Femur (tissue), 1 donor: Measurements from ENCODE around the gene IFT22.
A peak's percentile ranks its signal among the peaks of the same experiment; 100 is the strongest.
"Not testable (repeated sequence)": the region's sequence is repeated elsewhere in the genome, so short reads cannot be mapped to it uniquely, and the experiment has no call there.

Experiments used
- DNase-seq: peaks from one replicate; pipeline ENCODE4 v3.0.0-alpha.2; 2017

IFT22 gene

DNA sequence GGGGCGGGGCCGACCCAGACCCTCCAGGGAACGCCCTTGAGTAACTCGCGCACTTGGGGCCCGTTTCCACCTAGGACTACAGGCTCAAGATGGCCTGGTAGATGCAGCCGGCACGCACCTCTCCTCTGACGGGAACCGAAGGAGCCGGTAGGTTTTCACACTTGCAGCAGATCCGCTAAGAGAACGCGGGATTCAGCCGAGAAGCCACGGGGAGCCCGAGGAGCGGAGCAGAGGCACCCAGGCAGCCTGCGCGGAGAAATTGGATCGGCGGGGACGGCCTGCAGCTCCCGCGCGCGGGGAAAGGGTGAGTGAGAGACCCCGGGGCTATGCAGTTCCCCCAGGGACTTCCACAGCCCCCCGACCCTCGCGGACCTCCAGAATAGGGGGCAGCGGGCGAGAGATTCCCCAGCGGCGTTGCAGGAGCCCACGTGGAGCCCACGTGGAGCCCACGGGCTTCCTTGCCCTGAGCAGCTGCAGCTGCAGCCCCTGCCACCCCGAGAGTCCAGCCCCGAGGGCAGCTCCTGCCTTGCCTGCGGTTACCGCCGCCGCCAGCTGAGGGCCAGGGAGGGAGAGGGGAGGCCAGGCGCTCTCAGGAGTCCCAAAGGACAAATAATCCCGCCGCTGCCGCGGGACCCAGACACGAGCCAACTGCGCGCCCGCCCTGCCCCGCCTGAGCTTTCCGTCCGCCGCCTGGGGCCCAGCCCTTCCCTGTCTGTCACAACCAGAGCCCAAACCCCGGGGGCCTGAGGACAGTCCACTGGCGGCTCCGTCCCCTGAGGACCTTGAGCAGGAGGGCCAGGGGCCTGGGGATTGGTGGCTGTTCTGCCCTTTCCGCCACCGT lies 13.1 kb downstream of the IFT22 start:
- DNase-seq, result peak; percentile 31

DNA sequence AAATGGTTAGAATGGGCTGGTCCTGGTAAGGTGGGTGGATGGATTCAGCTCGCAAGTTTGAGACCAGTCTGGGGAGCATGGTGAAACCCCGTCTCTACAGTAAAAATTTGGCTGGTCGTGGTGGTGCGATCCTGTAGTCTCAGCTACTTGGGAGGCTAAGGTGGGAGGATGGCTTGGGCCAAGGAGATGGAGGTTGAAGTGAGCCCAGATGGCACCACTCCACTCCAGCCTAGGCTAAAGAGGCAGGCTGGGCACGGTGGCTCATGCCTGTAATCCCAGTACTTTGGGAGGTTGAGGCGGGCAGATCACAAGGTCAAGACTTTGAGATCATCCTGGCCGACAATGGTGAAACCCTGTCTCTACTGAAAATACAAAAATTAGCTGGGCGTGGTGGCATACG lies 15.3 kb downstream of the IFT22 start:
- no peak for DNase-seq

DNA sequence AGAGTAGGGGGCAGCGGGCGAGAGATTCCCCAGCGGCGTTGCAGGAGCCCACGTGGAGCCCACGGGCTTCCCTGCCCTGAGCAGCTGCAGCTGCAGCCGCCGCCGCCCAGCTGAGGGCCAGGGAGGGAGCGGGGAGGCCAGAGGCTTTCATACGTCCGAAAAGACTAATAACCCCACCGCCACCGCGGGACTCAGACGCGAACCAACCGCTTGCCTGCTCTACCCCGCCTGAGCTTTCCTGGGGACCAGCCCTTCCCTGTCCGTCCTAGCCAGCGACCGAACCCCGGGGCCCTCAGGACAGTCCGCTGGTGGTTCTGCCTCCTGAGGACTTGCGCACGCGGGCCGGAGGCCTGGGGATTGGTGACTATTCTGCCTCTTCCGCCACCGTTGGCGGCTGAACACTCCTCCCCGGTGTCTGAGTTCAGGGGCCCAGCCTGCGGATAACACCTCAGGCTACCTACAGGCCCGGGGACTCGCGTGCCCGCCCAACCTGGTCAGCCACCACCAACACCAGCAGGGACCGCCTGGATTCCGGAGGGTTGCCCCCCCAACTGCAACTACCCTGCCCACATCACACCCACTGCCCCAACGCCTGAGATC lies 18.4 kb downstream of the IFT22 start:
- no peak for DNase-seq

DNA sequence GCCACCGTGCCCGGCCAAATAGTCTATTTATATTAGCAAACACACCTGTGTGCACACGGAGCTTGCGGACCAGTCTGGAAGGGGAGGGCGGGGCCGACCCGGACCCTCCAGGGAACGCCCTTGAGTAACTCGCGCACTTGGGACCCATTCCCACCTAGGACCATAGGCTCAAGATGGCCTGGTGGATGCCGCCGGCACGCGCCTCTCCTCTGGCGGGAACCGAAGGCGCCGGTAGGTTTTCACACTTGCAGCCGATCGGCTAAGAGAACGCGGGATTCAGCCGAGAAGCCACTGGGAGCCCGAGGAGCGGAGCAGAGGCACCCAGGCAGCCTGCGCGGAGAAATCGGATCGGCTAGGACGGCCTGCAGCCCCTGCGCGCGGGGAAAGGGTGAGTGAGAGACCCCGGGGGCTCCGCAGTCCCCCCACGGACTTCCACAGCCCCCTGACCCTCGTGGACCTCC lies 18.9 kb downstream of the IFT22 start:
- no peak for DNase-seq

DNA sequence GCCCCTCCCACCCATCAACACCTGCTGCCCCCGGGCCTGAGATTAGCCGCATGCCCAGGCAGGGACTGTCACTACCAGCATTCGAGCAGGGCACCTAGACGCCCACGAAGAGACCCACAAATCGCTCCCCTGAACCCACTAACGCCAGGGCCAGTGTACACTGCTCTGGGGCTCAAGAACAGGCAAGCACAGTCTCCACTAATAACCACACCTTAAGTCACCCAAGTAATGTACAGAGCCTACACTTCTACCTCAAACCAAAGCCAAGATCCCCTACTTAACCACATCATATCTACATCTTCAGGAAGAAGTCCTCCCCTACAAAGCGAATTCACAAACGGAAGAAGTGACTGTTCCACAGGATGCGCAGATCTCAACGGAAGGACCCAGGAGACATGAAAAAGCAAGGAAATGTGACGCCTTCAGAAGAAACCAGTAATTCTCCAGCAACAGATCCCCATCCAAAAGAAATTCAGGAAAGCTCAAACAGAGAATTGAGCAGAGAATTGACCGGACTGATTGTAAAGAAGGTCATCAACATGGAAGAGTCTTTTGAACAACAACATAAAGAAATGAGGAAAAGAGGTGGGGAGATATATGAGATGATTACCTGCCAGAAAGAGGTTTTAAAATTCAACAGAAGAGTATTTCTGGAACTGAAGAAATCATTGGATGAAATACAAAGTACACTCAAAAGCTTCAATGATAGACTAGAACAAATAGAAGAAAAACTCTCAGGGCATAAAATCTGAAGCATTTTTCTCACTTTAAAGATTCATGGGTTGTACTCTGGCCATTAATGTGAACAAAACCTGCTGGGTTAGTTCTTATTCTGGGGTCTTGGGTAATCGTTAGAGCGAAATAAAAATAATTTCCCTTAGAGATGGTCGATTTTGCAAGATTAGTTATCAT lies 20.9 kb downstream of the IFT22 start:
- DNase-seq, result no peak

DNA sequence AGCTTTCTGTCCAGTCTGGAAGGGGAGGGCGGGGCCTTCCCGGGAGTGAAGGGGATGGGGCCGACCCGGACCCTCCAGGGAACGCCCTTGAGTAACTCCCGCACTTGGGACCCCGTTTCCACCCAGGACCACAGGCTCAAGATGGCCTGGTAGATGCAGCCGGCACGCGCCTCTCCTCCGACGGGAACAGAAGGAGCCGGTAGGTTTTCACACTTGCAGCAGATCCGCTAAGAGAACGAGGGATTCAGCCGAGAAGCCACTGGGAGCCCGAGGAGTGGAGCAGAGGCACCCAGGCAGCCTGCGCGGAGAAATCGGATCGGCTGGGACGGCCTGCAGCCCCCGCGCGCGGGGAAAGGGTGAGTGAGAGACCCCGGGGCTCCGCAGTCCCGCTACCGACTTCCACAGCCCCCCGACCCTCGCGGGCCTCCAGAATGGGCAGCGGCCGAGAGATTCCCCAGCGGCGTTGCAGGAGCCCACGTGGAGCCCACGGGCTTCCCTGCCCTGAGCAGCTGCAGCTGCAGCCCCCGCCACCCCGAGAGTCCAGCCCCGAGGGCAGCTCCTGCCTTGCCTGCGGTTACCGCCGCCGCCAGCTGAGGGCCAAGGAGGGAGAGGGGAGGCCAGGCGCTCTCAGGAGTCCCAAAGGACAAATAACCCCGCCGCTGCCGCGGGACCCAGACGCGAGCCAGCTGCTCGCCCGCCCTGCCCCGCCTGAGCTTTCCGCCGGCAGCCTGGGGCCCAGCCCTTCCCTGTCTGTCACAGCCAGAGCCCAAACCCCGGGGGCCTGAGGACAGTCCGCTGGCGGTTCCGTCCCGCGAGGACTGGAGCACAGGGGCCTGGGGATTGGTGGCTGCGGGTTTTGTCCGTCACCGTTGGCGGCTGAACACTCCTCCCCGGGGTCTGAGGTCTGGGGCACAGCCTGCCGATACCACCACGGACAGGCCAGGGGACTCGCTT lies 21.8 kb downstream of the IFT22 start:
- no peak for DNase-seq

DNA sequence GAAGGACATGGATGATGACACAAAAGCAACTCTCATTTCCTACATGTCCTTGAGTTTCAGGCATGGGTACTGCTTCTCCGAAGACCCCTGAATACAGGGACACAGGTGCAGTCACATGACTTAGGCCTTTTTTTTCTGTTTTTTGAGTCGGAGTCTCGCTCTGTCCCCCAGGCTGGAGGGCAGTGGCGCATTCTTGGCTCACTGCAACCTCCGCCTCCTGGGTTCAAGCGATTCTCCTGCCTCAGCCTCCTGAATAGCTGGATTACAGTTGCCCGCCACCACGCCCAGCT lies 26.8 kb downstream of the IFT22 start:
- no peak for DNase-seq

DNA sequence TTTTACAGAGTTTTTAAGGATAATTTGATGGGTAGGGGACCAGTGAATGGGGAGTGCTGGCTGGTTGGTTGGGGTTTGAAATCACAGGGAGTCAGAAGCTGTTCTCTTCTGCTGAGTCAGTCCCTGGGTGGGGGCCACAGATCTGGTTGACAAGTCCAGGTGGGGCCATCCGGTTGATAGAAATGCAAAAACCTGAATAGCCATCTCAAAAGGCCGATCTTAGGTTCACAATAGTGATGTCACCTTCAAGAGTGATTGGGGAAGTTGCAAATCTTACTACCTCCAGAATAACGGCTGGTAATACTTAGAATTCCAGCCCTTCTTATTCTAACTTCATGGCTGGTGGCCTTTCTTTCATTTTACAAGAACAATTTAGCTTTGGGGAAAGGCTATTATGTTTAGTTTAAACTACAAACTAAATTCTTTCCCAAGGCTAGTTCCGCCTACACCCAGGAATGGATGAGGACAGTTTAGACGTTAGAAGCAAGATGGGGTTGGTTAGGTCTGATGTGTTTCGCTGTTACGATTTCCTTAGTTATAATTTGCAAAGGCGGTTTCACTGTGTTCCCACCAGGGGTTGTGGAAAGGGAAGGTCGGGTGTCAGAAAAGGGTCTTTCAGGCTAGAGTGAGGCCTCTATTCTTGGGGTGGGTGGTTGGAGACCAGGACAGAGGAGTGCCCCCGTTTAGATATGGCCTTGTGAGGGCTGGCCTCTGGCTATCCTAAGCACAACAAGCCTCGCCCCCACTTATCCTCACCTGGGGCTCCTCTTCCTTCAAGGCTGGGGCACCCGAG lies 27.4 kb downstream of the IFT22 start:
- DNase-seq, result no peak

DNA sequence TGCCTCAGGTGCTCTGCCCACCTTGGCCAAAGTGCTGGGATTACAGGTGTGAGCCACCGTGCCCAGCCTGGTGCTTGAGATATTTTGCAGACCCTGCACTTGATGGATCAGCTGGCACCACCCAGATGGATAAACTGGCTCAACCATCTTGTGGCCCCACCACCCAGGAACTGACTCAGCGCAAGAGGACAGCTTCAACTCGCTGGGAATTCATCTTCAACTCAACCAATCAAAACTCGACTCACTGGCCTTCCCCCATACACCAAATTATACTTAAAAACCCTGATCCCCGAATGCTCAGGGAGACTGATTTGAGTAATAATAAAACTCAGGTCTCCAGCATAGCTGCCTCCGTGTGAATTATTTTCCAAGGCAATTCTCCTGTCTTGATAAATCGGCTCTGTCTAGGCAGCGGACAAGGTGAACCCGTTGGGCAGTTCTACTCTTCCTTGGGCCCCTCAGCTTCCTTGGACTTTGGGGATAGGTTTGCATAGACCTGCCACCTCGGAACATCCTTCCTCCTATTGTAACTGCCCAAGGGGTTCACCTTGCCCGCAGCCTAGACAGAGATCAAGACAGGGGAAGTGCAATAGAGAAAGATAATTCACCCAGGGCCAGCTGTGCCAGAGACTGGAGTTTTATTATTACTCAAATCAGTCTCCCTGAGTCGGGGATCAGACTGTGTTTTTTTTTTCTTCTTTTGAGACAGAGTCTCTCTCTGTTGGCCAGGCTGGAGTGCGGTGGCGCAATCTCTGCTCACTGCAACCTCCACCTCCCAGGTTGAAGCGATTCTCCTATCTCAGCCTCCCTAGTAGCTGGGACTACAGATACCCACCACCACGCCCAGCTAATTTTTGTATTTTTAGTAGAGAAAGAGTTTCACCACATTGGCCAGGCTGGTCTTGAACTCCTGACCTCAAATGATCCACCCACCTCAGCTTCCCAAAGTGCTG lies 28.3 kb downstream of the IFT22 start:
- not testable (repeated sequence) for DNase-seq

DNA sequence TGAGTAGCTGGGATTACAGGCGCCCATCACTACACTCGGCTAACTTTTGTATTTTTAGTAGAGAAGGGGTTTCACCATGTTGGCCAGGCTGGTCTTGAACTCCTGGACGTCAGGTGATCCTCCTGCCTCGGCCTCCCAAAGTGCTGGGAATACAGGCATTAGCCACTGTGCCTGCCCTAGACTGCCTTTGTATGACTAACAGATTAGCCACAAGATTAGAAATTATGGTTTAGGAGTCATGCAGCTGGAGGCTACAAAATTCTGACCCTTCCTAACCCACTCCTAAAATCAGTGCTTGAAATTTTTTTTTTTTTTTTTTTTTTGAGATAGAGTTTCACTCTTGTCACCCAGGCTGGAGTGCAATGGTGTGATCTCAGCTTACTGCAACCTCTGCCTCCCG lies 29.0 kb downstream of the IFT22 start:
- DNase-seq, result not testable (repeated sequence)

DNA sequence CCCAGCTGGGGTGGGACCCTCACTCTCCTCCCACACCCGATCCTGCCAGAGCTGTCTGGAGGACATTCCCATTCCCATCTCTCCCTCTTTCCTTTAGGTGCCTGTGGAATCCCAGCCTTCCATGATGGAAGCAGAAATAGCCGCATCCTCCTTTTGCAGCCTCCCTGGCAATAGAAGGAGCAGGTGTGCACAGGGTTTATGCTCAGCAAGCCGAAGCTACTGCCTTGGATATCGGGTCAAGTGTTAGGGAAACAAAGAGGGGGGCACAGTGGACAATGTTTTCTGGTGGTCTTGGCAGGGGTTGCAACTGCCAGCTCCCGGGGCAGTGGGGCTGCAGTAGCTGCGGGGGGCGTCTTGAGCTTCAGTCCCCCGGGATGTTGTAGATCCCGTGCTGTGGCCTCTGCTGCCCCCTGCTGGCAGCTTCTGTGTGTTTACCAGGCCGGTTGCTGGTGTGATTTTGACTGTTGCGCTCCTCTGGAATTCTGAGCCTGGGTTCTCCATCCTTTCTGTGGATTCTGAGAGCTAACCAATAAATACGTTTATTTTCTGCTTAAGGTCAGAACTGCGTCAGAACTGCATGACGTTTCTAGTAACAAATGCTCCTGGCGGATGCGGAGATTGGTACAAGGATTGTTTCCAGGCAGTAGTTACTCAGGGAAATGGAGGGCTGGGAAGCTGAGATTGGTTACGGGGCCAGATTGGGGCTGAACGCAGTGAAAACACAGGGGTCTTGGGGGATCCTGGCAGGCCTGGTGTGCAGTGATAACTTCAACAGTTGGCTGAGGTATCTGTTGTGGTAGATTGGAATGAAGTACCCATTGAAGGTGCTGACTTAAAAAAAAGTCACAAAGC lies 31.2 kb downstream of the IFT22 start:
- not testable (repeated sequence) for DNase-seq

DNA sequence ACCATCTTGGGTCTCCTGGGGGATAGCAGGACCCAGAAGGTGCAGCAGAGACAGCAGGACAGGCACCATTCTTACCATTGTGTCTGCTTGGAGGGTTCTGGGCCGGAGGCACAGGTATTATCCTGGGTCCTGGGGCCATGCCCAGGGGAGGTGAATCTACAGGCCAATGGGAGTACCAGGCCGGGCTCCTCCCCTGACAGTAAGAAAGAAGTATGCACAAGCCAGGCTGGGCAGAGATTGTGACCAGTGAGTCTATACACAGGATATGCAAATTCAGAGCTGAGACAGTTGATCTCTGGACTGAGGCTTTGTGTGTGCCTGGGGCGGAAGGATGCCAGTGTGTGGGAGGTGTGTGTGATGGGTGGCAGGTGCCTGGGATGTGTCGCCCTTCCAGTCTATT lies 31.9 kb downstream of the IFT22 start:
- DNase-seq, result not testable (repeated sequence)

DNA sequence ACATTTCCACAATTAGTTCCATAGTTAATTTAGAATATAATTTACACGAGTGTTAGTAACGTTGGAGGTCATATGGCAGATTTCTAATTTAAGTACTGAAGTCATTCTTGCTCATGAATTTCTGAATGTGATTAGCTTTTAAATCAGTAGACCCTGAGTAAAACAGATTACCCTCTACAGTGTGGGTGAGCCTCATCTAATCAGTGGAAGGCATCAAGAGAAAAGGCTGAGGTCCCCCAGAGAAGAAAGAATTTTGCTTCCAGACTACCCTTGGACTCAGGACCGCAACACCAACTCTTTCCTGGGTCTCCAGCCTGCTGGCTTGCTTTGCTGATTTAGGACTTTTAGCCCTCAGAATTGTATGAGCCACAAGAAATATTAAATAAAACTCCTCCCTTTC lies 33.2 kb downstream of the IFT22 start:
- DNase-seq, result no peak

DNA sequence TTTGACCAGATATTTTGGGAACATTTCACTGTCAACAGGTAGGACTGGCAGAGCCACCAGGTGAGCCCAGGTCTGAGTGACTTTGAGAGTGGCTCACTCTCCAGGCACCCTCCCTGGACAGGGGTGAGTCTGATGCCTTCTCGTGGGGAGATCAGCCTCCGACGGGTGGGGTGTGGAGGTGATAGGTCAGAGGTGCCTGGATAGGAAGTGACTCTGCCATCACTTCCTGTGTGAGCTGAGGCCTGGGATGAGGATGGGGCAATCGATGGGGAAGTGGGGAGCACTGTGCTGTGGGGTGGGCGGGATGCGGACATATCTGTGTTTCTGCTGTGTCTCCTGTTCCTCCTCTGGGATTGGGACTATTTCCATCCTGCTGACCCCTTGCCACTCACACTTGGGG lies 34.6 kb downstream of the IFT22 start:
- no peak for DNase-seq

DNA sequence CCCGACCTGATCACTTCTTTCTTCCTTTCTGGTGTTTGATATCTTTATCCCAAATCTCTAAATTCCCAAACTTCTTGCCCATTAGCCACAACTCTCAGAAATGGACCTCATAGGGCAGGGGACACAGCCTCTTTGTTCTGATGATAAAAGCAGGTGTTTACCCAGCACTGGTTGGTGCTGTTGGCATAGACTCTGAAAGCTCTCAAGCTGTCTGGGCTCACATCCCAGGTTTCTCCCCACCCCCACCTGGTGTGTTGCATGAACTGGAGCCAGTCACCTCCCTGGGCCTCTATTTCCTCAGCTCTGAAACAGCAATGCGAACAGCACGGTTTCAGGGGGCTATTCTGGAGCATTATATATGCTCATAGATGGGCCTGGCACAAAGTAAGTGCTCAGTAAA lies 35.7 kb downstream of the IFT22 start:
- not testable (repeated sequence) for DNase-seq

DNA sequence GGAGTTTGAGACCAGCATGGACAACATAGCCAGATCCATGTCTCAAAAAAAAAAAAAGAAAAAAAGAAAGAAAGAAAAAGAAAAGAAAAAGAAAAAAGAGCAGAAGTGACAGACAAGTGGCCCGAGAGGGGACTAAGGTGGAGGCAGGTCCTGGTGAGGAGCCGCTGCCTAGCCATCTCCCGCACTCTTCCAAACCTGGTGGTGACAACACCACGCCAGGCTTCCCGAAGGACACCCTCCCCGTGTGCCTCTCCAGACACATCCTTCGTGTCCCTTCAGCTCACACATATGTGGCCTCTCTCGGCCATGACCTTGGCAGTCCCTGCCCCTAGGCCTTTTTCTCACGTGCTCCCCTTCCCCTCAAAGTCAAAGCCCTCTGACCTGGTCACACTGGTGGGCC lies 36.4 kb downstream of the IFT22 start:
- no peak for DNase-seq

DNA sequence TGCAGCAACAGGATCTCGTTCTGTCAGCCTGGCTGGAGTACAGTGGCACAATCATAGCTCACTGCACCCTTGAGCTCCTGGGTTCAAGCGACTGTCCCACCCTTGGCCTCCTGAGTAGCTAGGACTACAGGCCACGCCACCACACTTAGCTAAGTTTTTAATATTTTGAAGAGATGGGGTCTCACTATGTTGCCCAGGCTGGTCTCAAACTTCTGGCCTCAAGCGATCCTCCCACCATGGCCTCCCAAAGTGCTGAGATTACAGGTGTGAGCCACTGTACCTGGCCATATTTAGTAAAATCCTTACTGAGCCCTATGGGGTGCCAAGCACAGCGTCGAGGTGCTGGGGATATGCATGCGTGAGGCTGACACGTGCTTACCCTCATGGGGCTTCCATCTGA lies 40.7 kb downstream of the IFT22 start:
- not testable (repeated sequence) for DNase-seq

DNA sequence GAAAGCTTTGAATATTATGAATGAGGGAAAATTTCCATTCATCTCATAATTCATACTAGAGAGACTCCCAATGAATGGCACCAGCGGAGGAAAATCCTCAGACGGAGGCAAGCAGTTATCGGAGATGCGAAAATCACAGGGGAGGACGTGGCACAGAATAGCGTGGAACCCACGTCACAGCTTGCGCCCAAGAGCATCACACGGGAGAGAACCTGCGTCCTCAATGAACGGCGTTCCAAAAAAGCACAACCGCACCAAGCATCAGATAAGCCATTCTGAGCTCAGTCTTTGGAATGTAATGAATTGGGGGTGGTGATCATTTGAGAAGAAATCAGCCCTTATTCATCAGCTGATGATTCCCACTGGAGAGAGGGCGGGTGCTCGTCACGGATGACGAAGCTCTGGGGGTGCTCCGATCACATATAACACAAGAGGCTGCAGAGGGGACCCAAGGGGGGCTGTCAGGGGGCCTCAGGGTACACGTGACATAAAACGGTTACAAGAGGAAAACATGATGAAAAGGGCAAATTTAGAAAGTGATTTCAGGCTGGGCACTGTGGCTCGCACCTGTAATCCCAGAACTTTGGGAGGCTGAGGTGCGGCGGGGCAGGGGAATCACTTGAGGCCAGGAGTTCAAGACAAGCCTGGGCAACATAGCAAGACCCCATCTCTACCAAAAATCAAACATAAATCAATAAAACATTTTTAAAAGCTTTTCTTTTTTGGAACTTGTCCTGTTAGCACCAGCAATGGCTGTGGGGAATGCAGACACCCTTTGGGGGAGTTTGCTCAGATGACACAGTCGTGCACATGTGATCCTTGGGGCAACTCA lies 42.9 kb downstream of the IFT22 start:
- DNase-seq, result no peak
